ENCODE measurements around the gene UMODL1.

Gene UMODL1

DNA sequence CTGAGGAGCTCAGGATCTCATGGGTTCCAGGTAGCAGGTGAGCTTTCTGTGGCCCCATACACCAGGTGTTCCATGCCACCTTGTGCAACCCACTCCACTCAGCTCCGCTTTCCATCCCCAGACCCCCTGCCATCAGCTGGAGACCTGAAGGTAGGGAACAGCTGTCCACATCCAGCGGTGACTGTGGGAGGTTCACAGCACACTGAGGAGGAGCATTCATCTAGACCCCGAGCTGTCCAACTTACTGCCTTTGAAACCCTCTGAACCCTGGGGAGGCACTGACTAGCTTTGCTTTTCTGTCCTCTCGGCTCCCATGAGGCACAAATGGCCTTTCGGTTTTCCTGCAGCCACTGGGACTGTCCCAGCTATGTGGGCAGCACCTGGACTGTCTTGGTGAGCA, 119.9 kb downstream of the UMODL1 start:
- no peak for DNase-seq (ENCODE audit: low spot score)

DNA sequence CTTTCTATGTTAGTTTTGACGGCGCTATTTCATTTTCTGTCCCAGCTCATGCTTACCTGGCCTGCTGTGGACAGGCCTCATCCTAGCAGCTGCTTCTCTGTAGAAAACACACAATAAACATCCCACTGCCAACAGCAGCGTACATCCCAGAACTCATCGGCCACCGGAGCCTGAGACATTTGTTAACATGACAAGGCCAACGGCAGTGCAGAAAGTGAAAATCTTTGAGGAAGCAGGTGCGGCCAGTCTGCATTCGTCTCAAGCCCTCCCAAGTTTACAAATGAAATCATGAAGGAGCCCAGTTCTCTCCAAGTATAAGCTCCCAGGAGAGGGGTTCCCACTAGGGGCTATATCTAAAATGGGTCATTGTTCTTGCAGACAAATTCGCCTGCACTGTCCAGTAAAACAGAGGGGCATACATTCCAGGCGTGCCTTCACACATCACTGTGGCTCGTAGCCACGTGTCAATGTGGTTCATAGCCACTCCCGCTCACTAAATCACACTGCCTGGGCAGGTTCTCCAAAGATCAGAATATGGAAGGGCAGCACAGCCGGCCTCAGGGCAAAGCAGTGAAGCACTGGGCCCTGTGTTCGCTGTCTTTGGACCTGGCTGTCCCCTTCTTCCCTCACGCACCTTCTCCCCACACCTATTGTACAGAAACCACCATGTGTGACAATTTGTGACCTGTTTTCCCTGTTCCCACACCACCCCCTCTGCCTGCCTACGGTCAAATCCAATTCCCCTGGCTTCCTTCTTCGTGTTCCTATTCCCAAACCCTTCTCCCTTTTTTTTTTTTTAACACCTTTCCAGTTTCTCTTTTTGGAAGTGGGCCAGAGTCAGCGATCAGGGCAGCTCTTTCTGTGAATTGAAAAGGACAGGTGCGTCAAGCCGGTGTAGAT, 120.8 kb downstream of the UMODL1 start:
- DNase-seq (ENCODE audit: low spot score), result no peak
